Keratinocyte (primary cell): Measurements from ENCODE around the gene HOXA10.

Experiments
- CTCF ChIP-seq, 3 experiments: IDR thresholded peaks in 1 of 3; conservative IDR thresholded peaks in 1 of 3; optimal IDR thresholded peaks in 1 of 3; 2 replicates in 2 of 3; 3 replicates in 1 of 3; pipeline versions ENCODE3 to v1.5.1; 2011; ENCODE audit warnings: low read length in 3 of 3, mild to moderate bottlenecking in 3 of 3, moderate library complexity in 2 of 3, control low read depth in 1 of 3, inconsistent platforms in 1 of 3; ENCODE audit not compliant: insufficient read depth in 2 of 3; ENCODE audit errors: extremely low read depth in 1 of 3
- EZH2 ChIP-seq: IDR thresholded peaks from one replicate; pipeline ENCODE4 v1.6.1; 2012; ENCODE audit warnings: inconsistent platforms, mild to moderate bottlenecking, low read length, moderate library complexity

GRCh38 chr7:27130540-27131389 is 43.4 kb downstream of the HOXA10 start, which contains the start of gene HOXA4:
- TF ChIP-seq EZH2 (no peak), CTCF (optimal IDR thresholded peaks at IDR 0.05 in 1 of 3, IDR thresholded peaks at IDR 0.05 in 1 of 3, conservative IDR thresholded peaks at IDR 0.05 in 1 of 3; ENCODE audit: extremely low read depth in 1 of 3, insufficient read depth in 2 of 3, low read length in 3 of 3) (no peak)
